ENCODE data around the gene KIF27.

- TF ChIP-seq CTCF (IDR thresholded peaks at IDR 0.05) (no peak), EZH2phosphoT487 (IDR thresholded peaks at IDR 0.05) (no peak), EZH2 (IDR thresholded peaks at IDR 0.05) (no peak)
Measured at GRCh38 chr9:83933790-83934189, 12.6 kb upstream of the KIF27 start.

Data from neural progenitor cell (in vitro differentiated cells).